GM12875 (cell line): ENCODE data around the gene GLYR1.
"Not testable (repeated sequence)": the region's sequence is repeated elsewhere in the genome, so short reads cannot be mapped to it uniquely, and the experiment has no call there.

Experiments used
- H3K4me3 ChIP-seq: one replicate; pipeline ENCODE4 v1.5.1; 2011; ENCODE audit warnings: low read depth, low read length, control low read depth
- CTCF ChIP-seq: IDR thresholded peaks from 2 replicates; pipeline ENCODE4 v1.5.1; 2011; ENCODE audit warnings: low read depth, mild to moderate bottlenecking, control low read depth, inconsistent platforms, low read length, moderate library complexity, borderline replicate concordance; ENCODE audit not compliant: insufficient read depth

The GLYR1 gene

GRCh38 chr16:4788489-4788889, 58.6 kb downstream of the GLYR1 start:
- no peak overlapping the region for H3K4me3 ChIP-seq
- TF ChIP-seq CTCF, result no peak

GRCh38 chr16:4787627-4788482, 59.2 kb downstream of the GLYR1 start, which contains the start of gene SEPTIN12:
SEPTIN12 (minus strand) TSS chr16:4788345; CDS start chr16:4787645, 700 bp downstream.
- TF ChIP-seq CTCF, result no peak
- no peak within 1 kb of the TSS for H3K4me3 ChIP-seq

- TF ChIP-seq CTCF, result no peak
- no peak overlapping the region for H3K4me3 ChIP-seq
Measured at GRCh38 chr16:4787068-4787467, 60.0 kb downstream of the GLYR1 start.

GRCh38 chr16:4785758-4786433, 61.2 kb downstream of the GLYR1 start:
- no peak for TF ChIP-seq CTCF
- no peak overlapping the region for H3K4me3 ChIP-seq

GRCh38 chr16:4784444-4784987, 62.6 kb downstream of the GLYR1 start:
- H3K4me3 ChIP-seq, result not testable (repeated sequence)

- H3K4me3 ChIP-seq, result no peak overlapping the region
- TF ChIP-seq CTCF, result no peak
Measured at GRCh38 chr16:4783951-4784336, 63.1 kb downstream of the GLYR1 start.

- TF ChIP-seq CTCF, result no peak
Measured at GRCh38 chr16:4783251-4783950, 63.7 kb downstream of the GLYR1 start.

More at GRCh38 chr16:4783251-4783950, 63.7 kb downstream of the GLYR1 start:
- H3K4me3 ChIP-seq, result no peak overlapping the region
